Thoracic aorta (tissue), 2 donors: ENCODE data around the gene CACNA1B. TPM values are rescaled to one million over a fixed set of nuclear protein-coding genes. Genes with fewer than 3 reads are reported as not detected.

ENCODE experiments used
- ATAC-seq: fragments of 150-250 bp; one replicate; pipeline ENCODE4 v1.8.0; 2017; ENCODE audit warnings: low read depth; ENCODE audit not compliant: insufficient number of reproducible peaks, low FRiP score
- DNase-seq: peaks from one replicate; pipeline ENCODE4 v3.0.0-alpha.2; 2020; ENCODE audit warnings: low spot score
- H3K27ac ChIP-seq, 2 donors: fragments of 200-600 bp; sonication (generic); 1 replicate in 1 of 2; 2 replicates in 1 of 2; pipeline ENCODE4 v1.5.1; 2016; ENCODE audit warnings: mild to moderate bottlenecking in 2 of 2, moderate library complexity in 2 of 2
- H3K27me3 ChIP-seq: fragments of 200-600 bp; sonication (generic); replicated peaks from 2 replicates; pipeline ENCODE4 v1.6.0; 2016; ENCODE audit warnings: mild to moderate bottlenecking; ENCODE audit not compliant: insufficient read depth
- H3K36me3 ChIP-seq: fragments of 200-600 bp; sonication (generic); one replicate; pipeline ENCODE4 v1.5.1; 2016
- H3K4me1 ChIP-seq, 2 donors: fragments of 200-600 bp; sonication (generic); 1 replicate in 1 of 2; 2 replicates in 1 of 2; pipeline versions ENCODE4 v1.5.1 to v1.6.0; 2016; ENCODE audit warnings: low read depth in 2 of 2, mild to moderate bottlenecking in 1 of 2; ENCODE audit not compliant: control insufficient read depth in 1 of 2
- H3K4me3 ChIP-seq: fragments of 200-600 bp; sonication (generic); 2 replicates; pipeline ENCODE4 v1.5.1; 2016; ENCODE audit warnings: mild to moderate bottlenecking
- H3K9me3 ChIP-seq: fragments of 200-600 bp; sonication (generic); 2 replicates; pipeline ENCODE4 v1.5.1; 2016
- total RNA-seq, 2 donors: library from RNA; depleted of rRNA; stranded (reverse); fragments of >200 nt; gene quantifications; one replicate each; pipeline versions ENCODE4 v1.1.0 to v1.2.3, GENCODE V29; 2016
- TF ChIP-seq, protein P1 (sequence below): fragments of 200-600 bp; sonication (generic); IDR thresholded peaks from one replicate; pipeline ENCODE4 v1.5.1; 2019; ENCODE audit warnings: antibody characterized with exemption

Gene CACNA1B
- total RNA-seq, 2 donors from 2014 or later = 0.07 to 0.14 TPM

DNA sequence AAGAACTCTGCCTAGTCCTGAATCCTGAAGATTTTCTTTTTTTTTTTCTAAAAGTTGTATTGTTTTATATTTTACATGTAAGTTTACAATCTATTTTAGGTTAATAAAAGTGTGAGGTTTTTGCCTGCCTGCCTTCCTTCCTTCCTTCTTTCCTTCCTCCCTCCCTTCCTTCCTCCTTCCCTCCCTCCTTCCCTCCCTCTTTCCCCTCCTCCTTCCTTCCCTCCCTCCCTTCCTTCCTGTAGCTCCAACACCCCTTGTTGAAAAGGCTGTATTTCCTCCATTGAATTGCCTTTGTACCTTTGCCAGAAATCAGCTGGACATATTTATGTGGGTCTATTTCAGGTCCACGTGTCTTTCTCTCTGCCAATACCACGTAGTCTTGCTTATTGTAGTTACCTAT lies 46.6 kb downstream of the CACNA1B start:
- DNase-seq = no peak
- no peak for ATAC-seq
- Histone ChIP-seq H3K36me3 (no peaks in the 10 kb centered on the region), H3K9me3 (no peaks in the 10 kb centered on the region), H3K27me3 (no peaks in the 10 kb centered on the region), H3K27ac (no peak overlapping the region), H3K4me1 (no peaks in the 10 kb centered on the region), H3K4me3 (no peak overlapping the region)
- TF ChIP-seq, protein P1, sequence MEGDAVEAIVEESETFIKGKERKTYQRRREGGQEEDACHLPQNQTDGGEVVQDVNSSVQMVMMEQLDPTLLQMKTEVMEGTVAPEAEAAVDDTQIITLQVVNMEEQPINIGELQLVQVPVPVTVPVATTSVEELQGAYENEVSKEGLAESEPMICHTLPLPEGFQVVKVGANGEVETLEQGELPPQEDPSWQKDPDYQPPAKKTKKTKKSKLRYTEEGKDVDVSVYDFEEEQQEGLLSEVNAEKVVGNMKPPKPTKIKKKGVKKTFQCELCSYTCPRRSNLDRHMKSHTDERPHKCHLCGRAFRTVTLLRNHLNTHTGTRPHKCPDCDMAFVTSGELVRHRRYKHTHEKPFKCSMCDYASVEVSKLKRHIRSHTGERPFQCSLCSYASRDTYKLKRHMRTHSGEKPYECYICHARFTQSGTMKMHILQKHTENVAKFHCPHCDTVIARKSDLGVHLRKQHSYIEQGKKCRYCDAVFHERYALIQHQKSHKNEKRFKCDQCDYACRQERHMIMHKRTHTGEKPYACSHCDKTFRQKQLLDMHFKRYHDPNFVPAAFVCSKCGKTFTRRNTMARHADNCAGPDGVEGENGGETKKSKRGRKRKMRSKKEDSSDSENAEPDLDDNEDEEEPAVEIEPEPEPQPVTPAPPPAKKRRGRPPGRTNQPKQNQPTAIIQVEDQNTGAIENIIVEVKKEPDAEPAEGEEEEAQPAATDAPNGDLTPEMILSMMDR = no peak

DNA sequence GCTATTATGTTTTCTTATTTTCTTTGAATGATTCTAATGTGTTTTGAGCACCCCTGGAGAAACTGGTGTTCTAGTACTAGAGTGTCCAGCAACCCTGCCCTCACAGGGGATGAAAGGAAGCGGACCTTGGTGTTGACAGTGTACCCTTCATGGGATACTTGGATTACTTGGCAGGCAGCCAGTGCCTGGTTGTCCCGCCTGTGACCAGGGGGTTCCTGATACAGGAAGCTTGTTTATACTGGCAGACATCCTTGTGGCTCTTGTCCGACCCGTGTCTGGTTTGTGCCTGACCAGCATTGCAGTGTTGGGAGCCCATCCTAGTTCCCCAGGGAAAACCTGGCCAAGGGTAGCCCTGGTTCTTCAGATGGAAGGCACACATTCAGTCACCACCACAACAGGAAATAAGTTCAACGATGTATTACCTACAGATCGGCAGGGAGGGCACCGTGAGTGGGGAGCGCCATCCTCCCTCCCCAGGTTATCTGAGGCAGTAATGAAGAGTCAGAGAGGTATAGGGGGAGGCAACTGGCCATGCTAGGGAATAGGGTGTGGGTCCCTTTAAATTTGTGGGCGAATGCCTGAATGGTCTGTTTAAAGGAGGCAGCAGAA lies 47.3 kb downstream of the CACNA1B start:
- Histone ChIP-seq H3K27me3 (no peaks in the 10 kb centered on the region), H3K4me3 (no peak overlapping the region), H3K36me3 (no peaks in the 10 kb centered on the region), H3K9me3 (no peaks in the 10 kb centered on the region), H3K27ac (no peak overlapping the region), H3K4me1 (no peaks in the 10 kb centered on the region)
- DNase-seq (no peak), ATAC-seq (no peak)
- TF ChIP-seq, protein P1 = no peak

DNA sequence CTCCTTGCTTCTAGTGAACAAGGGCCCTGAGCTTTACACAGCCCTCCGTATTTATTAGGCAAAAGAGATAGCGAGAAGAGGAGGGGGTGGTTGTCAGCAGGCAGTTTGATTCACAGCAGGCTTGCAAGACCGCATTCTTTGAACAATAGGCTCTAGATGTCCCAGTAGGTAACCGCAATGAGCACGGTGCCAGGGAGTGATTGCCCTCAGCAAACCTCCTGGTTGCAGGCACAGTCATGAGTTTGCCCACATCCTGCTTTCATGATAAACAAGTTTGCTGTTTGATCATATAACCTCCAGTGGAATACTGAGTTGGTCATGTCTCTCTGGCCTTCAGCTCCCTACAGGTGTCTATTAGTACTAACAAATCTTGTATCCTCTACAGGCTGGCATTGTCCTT lies 66.1 kb downstream of the CACNA1B start:
- ATAC-seq (no peak), DNase-seq (no peak)
- Histone ChIP-seq H3K27me3 (no peaks in the 10 kb centered on the region), H3K9me3 (peaks cover 6% of the 10 kb centered on the region), H3K4me1 (no peaks in the 10 kb centered on the region), H3K36me3 (no peaks in the 10 kb centered on the region), H3K4me3 (no peak overlapping the region), H3K27ac (no peak overlapping the region)
- TF ChIP-seq, protein P1 = no peak

DNA sequence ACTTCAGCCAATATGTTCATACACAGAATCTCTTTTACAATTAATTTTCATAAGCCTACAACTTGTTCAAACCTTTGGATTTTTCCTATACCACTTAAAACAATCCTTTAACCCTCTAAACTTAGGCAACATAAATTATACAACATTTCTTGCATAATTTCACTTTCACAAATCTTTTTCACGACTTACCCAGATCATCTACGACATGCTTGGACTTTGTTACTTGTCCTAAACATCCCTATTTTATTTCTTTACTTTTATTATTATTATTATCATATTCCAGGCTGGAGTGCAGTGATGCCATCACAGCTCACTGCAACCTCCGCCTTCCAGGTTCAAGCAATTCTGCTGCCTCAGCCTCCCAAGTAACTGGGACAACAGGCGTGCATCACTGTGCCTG lies 68.0 kb downstream of the CACNA1B start:
- ATAC-seq (no peak), DNase-seq (no peak)
- no peak overlapping the region for H3K27ac ChIP-seq
- TF ChIP-seq, protein P1 = no peak
- no peak overlapping the region for H3K4me3 ChIP-seq
- H3K27me3 ChIP-seq = no peaks in the 10 kb centered on the region
- peaks cover 6% of the 10 kb centered on the region for H3K9me3 ChIP-seq
- no peaks in the 10 kb centered on the region for H3K36me3 ChIP-seq
- no peaks in the 10 kb centered on the region for H3K4me1 ChIP-seq

DNA sequence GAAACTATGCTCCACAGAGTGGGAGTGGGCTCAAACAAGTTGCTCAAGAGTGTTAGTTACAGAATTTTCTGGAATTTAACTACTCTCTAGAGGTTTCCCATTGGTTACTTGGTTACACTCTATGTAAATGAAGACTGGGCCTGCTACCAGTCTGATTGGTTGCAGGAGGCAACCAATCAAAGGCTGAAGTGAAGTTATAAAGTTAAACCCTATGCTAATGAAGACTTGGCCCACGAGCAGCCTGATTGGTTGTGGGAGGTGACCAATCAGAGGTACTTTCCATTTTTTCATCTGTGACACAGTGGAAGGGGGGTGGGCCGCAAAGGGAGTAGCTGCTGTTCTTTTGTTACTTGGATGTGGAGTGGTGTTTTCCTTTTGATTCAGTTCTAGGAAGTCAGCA lies 69.4 kb downstream of the CACNA1B start:
- H3K27ac ChIP-seq = no peak overlapping the region
- no peaks in the 10 kb centered on the region for H3K36me3 ChIP-seq
- no peak for ATAC-seq
- no peaks in the 10 kb centered on the region for H3K27me3 ChIP-seq
- DNase-seq = no peak
- no peak overlapping the region for H3K4me3 ChIP-seq
- H3K9me3 ChIP-seq = peaks cover 6% of the 10 kb centered on the region
- no peaks in the 10 kb centered on the region for H3K4me1 ChIP-seq
- TF ChIP-seq, protein P1 = no peak
